ENCODE measurements around the gene SNF8.

SNF8 gene

DNA sequence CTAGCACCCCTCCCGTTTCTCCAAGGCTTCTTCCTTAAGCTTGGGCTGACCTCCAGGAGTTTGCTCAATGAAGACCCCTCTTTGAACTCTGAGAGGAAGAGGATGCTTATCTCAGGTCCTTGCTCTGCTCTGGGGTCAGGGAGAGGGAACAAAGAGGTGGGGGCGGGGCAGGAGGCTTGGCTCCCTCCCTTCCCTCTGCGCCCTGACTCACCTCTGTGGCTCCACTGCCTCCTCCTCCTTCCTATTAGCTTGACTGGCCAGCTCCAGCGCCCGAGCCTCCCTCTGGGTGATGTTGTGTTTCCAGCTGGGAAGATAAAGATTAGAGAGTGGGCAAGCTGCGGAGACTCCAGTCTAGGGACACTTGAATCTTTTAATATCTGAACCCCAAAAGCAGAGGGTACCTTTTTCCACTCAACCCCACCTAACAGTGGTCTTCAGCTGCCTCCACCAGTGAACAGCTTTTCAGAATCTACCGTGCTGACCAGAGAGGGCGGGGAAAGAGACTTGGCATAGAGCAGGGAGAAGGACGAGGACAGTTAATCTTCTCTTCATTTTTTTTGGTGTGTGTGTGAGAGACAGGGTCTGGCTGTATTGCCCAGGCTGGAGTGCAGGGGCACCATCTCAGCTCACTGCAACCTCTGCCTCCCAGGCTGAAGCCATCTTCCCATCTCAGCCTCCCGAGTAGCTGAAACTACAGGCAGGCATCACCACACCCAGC lies 17.0 kb upstream of the SNF8 start:
- H3F3A ChIP-seq (ENCODE audit: insufficient read depth, low read length): no peaks in the 10 kb centered on the region
- H4K20me1 ChIP-seq (ENCODE audit: insufficient read depth, low read length): no peaks in the 10 kb centered on the region
- H3K4me3 ChIP-seq (ENCODE audit: low read depth, low read length, poor library complexity, severe bottlenecking): no peak overlapping the region
- H3K9me2 ChIP-seq (ENCODE audit: low read depth, low read length): no peaks in the 10 kb centered on the region
- no peak overlapping the region for H2AFZ ChIP-seq (ENCODE audit: low read length)
- peaks cover 5% of the 10 kb centered on the region; the same call in 1 of the 2 replicates for H3K27me3 ChIP-seq (ENCODE audit: insufficient read depth, low read length)
- no peak overlapping the region for H3K4me2 ChIP-seq (ENCODE audit: low read length)
- TF ChIP-seq, protein P1, sequence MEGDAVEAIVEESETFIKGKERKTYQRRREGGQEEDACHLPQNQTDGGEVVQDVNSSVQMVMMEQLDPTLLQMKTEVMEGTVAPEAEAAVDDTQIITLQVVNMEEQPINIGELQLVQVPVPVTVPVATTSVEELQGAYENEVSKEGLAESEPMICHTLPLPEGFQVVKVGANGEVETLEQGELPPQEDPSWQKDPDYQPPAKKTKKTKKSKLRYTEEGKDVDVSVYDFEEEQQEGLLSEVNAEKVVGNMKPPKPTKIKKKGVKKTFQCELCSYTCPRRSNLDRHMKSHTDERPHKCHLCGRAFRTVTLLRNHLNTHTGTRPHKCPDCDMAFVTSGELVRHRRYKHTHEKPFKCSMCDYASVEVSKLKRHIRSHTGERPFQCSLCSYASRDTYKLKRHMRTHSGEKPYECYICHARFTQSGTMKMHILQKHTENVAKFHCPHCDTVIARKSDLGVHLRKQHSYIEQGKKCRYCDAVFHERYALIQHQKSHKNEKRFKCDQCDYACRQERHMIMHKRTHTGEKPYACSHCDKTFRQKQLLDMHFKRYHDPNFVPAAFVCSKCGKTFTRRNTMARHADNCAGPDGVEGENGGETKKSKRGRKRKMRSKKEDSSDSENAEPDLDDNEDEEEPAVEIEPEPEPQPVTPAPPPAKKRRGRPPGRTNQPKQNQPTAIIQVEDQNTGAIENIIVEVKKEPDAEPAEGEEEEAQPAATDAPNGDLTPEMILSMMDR (IDR thresholded peaks at IDR 0.05; ENCODE audit: low read length): no peak
- TF ChIP-seq EZH2 (IDR thresholded peaks at IDR 0.05; ENCODE audit: borderline replicate concordance, low read length): no peak
- no peak overlapping the region for H3K9ac ChIP-seq (ENCODE audit: low read length)
- H3K4me1 ChIP-seq (ENCODE audit: insufficient read depth, low read length, severe bottlenecking): no peaks in the 10 kb centered on the region
- H3K9me3 ChIP-seq (ENCODE audit: low read length): no peaks in the 10 kb centered on the region
- H3K27ac ChIP-seq (ENCODE audit: low read depth, low read length, poor library complexity, severe bottlenecking): no peak overlapping the region
- H3K79me2 ChIP-seq (ENCODE audit: insufficient read depth, low read length): no peaks in the 10 kb centered on the region
- H3K36me3 ChIP-seq (ENCODE audit: insufficient read depth, low read length): no peaks in the 10 kb centered on the region

DNA sequence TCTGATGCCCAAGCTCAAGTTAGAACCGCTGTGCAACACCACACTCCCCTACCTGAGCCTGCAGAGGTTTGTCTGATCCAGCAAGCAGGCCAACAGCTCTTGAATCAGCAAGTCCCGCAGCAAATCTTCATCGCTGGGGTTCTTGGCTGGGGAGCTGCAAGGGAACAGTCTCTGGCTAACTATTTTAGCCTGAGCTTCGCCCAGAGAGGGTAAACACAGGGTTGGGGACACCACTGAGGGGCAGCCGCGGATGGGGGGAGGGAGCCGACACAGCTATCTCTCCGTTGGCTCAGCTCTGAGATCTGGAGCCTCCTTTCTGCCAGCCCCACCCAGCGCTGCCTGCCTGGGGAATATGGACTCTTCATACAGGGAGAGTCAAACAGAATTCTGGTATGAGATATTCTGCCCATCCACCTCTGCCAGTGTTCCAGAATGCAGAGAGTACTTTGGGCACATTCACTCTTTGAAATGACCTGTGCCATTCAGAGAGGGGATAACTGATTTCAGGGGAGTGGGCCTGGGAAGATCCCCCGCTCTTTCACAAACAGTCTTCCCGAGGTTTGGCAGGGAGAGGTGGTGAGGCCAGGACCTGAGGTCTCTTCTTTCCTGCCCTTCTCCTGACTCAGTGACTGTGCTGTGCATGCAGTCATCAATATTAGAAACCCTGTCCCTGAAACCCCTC lies 16.3 kb upstream of the SNF8 start:
- H3K9me3 ChIP-seq (ENCODE audit: low read length): no peaks in the 10 kb centered on the region
- H4K20me1 ChIP-seq (ENCODE audit: insufficient read depth, low read length): no peaks in the 10 kb centered on the region
- no peaks in the 10 kb centered on the region for H3K4me1 ChIP-seq (ENCODE audit: insufficient read depth, low read length, severe bottlenecking)
- H3K27me3 ChIP-seq (ENCODE audit: insufficient read depth, low read length): peaks cover 5% of the 10 kb centered on the region; the same call in 1 of the 2 replicates
- H3F3A ChIP-seq (ENCODE audit: insufficient read depth, low read length): no peaks in the 10 kb centered on the region
- H3K4me2 ChIP-seq (ENCODE audit: low read length): no peak overlapping the region
- H3K4me3 ChIP-seq (ENCODE audit: low read depth, low read length, poor library complexity, severe bottlenecking): no peak overlapping the region
- no peak overlapping the region for H3K27ac ChIP-seq (ENCODE audit: low read depth, low read length, poor library complexity, severe bottlenecking)
- H3K36me3 ChIP-seq (ENCODE audit: insufficient read depth, low read length): no peaks in the 10 kb centered on the region
- TF ChIP-seq, protein P1 (IDR thresholded peaks at IDR 0.05; ENCODE audit: low read length): no peak
- no peak for TF ChIP-seq EZH2 (IDR thresholded peaks at IDR 0.05; ENCODE audit: borderline replicate concordance, low read length)
- no peak overlapping the region for H3K9ac ChIP-seq (ENCODE audit: low read length)
- no peaks in the 10 kb centered on the region for H3K79me2 ChIP-seq (ENCODE audit: insufficient read depth, low read length)
- H2AFZ ChIP-seq (ENCODE audit: low read length): no peak overlapping the region
- H3K9me2 ChIP-seq (ENCODE audit: low read depth, low read length): no peaks in the 10 kb centered on the region

DNA sequence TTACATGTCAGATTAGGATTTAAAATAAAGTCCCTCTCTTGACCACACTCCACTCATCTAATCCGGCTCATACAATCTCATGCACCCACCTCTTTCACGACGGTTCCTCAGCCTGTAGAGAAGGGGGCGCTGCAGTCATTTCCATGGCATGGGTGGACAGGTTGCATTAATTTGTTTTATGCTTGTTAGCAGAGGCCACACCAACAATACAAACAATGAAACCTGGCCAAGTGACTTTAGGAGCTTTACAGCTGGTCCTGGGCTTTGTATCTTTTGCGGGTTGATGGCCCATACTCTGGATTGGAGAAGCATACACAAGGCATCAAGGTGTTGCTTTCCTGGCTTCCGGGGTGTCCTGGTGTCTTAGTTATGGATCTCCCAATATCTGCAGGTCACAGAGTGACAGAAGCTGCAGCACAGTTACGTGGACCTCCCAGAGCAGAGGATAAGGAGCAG lies 9.7 kb upstream of the SNF8 start:
- Histone ChIP-seq H3K27me3 (ENCODE audit: insufficient read depth, low read length) (no peaks in the 10 kb centered on the region), H3K4me2 (ENCODE audit: low read length) (peak overlapping the region; percentile 11; the same call in 1 of the 2 replicates), H3K4me3 (ENCODE audit: low read depth, low read length, poor library complexity, severe bottlenecking) (no peak overlapping the region), H4K20me1 (ENCODE audit: insufficient read depth, low read length) (no peaks in the 10 kb centered on the region), H3F3A (ENCODE audit: insufficient read depth, low read length) (no peaks in the 10 kb centered on the region), H3K79me2 (ENCODE audit: insufficient read depth, low read length) (no peaks in the 10 kb centered on the region), H3K36me3 (ENCODE audit: insufficient read depth, low read length) (no peaks in the 10 kb centered on the region), H3K9me3 (ENCODE audit: low read length) (no peaks in the 10 kb centered on the region), H3K27ac (ENCODE audit: low read depth, low read length, poor library complexity, severe bottlenecking) (peak overlapping the region; percentile 93), H3K9me2 (ENCODE audit: low read depth, low read length) (no peaks in the 10 kb centered on the region), H3K4me1 (ENCODE audit: insufficient read depth, low read length, severe bottlenecking) (peaks cover 27% of the 10 kb centered on the region), H2AFZ (ENCODE audit: low read length) (peak overlapping the region; percentile 71; the same call in 1 of the 2 replicates), H3K9ac (ENCODE audit: low read length) (peak overlapping the region; percentile 2; the same call in 1 of the 2 replicates)
- TF ChIP-seq EZH2 (IDR thresholded peaks at IDR 0.05; ENCODE audit: borderline replicate concordance, low read length): no peak
- TF ChIP-seq, protein P1 (IDR thresholded peaks at IDR 0.05; ENCODE audit: low read length): peak; percentile 87

Measured in OCI-LY1 (cell line).